H1 (cell line): Measurements from ENCODE around the gene SUZ12.

Experiments used
- EZH2 ChIP-seq: fragments of 200-600 bp; sonication (generic); IDR thresholded peaks from 2 replicates; pipeline ENCODE4 v1.7.1; 2012; ENCODE audit warnings: low read depth, mild to moderate bottlenecking, moderate library complexity, low read length, inconsistent platforms; ENCODE audit not compliant: severe bottlenecking
- JUN ChIP-seq: IDR thresholded peaks from 2 replicates; pipeline ENCODE4 v1.6.1; 2011; ENCODE audit warnings: low read depth, mild to moderate bottlenecking, improper control_type of control experiment, low read length
- POLR2A ChIP-seq, 2 experiments: IDR thresholded peaks; 1 replicate in 1 of 2; 2 replicates in 1 of 2; pipeline ENCODE4 v1.6.1; 2011; ENCODE audit warnings: low read depth in 2 of 2, low read length in 2 of 2, mild to moderate bottlenecking in 2 of 2; ENCODE audit errors: control extremely low read depth in 1 of 2
- RNF2 ChIP-seq: fragments of 200-900, 300-1000 bp; sonication (generic); IDR thresholded peaks from 2 replicates; pipeline ENCODE4 v1.7.1; 2016; ENCODE audit warnings: borderline replicate concordance, low read depth, mild to moderate bottlenecking, antibody characterized with exemption, low read length; ENCODE audit not compliant: poor library complexity, severe bottlenecking; ENCODE audit errors: missing control alignments
- USF2 ChIP-seq: IDR thresholded peaks from 2 replicates; pipeline ENCODE4 v1.6.1; 2011; ENCODE audit warnings: low read length, improper control_type of control experiment
- TF ChIP-seq, protein P1 (sequence below), 3 experiments: IDR thresholded peaks; 1 replicate in 2 of 3; 2 replicates in 1 of 3; pipeline versions ENCODE4 v1.5.1 to v1.6.1; 2011; ENCODE audit warnings: low read length in 3 of 3, mild to moderate bottlenecking in 3 of 3, inconsistent platforms in 2 of 3, low read depth in 1 of 3, moderate library complexity in 1 of 3; ENCODE audit not compliant: insufficient read depth in 1 of 3; ENCODE audit errors: control extremely low read depth in 1 of 3

DNA sequence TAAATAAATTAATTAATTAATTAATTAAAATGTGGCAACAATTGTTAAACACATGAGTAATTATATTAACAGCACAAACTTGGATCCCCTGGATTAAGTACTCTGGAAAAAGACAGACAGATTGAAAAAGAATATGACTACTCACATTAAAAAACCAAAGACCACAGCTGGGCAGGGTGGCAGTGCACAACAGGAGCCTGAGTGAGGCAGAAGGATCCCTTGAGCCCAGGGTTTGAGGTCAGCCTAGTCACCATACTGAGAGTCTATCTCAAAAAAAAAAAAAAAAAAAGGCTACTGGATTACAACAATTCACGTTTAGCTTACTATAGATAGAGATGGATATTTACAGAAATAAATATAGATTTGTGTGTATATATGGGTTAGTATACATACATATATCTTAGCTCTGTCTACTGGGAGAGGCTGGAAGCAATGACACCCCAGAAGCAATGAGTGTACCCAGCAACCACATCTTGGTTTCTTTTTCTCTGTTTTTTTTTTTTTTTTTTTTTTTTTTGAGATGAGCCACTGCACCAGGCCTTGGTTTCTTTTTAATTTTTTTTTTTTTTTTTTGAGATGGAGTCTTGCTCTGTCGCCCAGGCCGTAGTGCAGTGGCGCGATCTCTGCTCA, 10.6 kb upstream of the SUZ12 start:
- TF ChIP-seq, protein P1, sequence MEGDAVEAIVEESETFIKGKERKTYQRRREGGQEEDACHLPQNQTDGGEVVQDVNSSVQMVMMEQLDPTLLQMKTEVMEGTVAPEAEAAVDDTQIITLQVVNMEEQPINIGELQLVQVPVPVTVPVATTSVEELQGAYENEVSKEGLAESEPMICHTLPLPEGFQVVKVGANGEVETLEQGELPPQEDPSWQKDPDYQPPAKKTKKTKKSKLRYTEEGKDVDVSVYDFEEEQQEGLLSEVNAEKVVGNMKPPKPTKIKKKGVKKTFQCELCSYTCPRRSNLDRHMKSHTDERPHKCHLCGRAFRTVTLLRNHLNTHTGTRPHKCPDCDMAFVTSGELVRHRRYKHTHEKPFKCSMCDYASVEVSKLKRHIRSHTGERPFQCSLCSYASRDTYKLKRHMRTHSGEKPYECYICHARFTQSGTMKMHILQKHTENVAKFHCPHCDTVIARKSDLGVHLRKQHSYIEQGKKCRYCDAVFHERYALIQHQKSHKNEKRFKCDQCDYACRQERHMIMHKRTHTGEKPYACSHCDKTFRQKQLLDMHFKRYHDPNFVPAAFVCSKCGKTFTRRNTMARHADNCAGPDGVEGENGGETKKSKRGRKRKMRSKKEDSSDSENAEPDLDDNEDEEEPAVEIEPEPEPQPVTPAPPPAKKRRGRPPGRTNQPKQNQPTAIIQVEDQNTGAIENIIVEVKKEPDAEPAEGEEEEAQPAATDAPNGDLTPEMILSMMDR (IDR thresholded peaks at IDR 0.05; ENCODE audit: control extremely low read depth in 1 of 3, insufficient read depth in 1 of 3, low read depth in 1 of 3, low read length in 3 of 3) = no peak
- TF ChIP-seq RNF2 = no peak
- TF ChIP-seq JUN = no peak
- no peak for TF ChIP-seq POLR2A (IDR thresholded peaks at IDR 0.05; ENCODE audit: control extremely low read depth in 1 of 2, low read depth in 2 of 2, low read length in 2 of 2)
- no peak for TF ChIP-seq USF2
- TF ChIP-seq EZH2 = no peak
